HPDE6-E6E7 (cell line): ENCODE measurements around the gene C21orf58.
"Not testable (repeated sequence)": the region's sequence is repeated elsewhere in the genome, so short reads cannot be mapped to it uniquely, and the experiment has no call there.

Experiments
- DNase-seq: peaks from one replicate; pipeline ENCODE4 v3.0.0; 2011; ENCODE audit warnings: missing footprints; ENCODE audit errors: extremely low spot score

C21orf58 gene

DNA sequence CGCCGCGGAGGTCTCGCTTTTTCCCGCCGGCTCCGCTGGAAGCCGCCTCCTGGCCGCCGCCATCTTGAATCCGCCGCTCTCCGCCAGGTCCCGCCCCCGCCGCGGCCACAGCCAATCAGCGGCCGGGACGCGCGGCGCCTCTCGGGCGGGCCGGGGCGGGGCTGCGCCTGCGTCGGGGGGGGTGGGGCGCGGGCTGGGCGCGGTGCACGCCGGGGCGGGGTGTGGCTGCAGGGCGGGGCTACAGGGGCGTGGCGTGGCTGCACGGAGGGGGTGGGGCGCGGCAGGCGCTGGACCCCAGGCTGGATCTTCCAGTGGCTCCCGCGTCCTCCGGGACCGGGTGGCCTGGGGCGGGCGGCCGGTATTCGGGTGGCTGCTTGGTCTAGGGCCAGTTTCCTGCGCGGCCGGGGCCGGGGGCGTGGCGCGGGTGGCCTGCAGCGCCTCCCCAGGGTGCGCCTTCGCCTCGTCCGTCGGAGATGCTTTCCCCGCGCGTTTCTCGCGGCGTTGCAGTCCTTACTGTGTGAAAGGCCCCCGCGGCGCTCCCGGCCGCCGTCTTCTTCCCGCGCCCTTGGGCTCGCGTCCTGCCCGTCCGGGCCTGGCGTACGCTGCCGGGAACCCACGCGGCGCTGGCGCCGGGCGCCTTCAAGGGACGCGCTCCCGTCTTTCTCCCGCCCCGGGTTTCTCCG lies 861 bp upstream of the C21orf58 start:
- peak; percentile 50 for DNase-seq

- no peak for DNase-seq
Observed at GRCh38 chr21:46323227-46323709, 402 bp downstream of the C21orf58 start.

- no peak for DNase-seq
Observed at GRCh38 chr21:46322351-46323226, 1.1 kb downstream of the C21orf58 start.

DNA sequence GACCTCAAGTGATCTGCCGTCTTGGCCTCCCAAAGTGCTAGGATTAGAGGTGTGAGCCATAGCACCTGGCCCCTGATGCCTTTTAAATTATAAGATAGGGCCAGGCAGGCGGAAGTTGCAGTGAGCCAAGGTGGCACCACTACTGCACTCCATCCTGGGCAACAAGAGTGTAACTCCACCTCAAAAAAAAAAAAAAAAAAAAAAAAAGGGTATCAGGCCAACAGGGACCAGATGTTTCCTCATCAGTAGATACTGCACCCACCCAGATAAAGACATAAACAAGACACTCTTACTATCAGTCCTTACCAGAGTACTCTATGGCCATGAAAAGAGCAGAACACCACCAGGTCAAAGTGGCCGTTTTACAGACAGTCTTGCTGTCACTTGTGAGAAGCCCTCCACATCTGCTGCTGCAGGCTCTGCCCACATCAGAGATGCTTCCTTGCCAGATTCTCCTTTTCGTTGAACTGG lies 3.3 kb downstream of the C21orf58 start:
- DNase-seq, result no peak

DNA sequence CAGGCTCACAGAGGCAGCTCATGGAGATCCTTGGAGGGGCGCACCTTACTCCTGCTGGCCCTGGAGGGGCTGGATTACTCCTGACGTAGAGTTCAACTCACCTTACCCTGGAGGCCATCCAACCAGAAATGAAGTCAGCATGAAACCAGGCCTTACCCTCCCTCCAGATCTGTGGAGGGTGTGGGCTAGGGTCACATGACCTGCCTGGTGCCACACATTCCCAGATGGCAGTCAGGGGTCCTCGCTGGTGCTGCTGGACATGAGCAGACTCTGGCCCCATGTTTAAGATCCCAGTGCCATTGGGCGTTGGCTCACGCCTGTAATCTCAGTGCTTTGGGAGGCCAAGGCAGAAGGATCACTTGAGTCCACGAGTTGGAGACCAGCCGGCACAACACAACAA lies 4.5 kb downstream of the C21orf58 start:
- DNase-seq, result no peak

- no peak for DNase-seq
Observed at GRCh38 chr21:46318464-46318845, 5.2 kb downstream of the C21orf58 start.

DNA sequence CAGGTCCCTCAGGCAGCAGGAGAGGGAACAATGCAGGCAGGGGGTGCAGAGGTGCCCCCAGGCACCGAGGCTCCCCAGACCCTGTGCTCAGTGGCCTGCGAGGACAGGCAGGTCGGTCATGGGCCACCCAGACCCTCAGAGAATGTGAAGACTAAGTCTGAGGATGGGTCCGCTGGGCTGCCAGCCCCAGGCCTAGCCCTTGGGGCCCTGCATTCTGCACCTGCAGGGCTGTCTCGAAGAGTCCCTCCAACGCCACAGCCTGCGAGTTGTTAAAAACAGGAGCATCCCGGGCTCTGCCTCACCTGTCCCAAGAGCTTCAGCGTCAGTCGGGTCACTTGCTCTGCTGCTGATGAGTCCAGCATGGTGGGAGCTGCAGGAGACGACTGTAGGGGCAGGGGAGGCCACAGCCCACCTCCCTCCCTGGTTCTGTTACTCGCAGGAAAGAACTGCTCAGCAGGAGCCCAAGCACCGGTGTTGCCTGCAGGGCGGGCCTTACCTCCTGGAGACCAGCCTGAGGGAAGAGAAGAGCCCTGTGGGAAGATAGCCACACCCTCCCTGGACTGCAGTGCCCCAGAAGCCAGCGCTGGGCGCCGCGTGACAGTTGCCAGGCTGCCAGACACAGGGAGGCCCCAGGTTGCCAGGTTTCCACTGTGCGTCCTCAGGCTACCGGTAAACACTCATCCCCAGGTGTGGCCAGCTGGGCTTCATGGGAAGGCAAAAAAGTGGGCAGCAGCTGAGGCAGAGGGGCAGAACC lies 5.8 kb downstream of the C21orf58 start:
- DNase-seq, result no peak

DNA sequence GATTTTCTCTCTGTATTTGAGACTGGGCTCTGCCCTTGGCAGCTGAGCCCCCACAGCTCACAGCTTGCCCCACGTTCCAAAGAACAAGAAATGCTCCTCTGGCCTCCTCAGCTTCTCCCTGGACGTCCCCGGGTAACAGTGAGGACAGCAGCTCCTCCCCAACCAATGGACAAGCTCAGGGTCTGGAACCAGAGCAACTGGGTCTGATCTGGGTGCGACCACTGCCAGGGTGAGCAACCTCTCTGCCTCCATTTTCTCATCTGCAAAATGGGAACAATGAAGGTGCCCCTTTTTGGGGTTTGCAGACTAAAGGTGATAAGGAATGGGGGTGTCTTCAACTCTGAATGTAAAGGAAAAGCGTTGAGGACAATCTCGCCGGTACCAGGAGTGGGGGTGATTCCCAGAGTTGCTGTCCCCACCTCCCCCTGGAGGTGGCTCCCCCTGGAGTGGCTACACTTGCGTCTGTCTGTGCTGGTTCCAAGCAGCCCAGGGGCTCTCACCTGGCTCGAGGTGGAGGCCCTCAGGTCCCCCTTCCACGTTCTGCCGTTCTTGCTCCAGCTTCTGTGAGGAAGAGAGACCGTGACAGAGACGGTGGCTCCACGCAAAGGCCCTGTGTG lies 6.9 kb downstream of the C21orf58 start:
- DNase-seq, result no peak

DNA sequence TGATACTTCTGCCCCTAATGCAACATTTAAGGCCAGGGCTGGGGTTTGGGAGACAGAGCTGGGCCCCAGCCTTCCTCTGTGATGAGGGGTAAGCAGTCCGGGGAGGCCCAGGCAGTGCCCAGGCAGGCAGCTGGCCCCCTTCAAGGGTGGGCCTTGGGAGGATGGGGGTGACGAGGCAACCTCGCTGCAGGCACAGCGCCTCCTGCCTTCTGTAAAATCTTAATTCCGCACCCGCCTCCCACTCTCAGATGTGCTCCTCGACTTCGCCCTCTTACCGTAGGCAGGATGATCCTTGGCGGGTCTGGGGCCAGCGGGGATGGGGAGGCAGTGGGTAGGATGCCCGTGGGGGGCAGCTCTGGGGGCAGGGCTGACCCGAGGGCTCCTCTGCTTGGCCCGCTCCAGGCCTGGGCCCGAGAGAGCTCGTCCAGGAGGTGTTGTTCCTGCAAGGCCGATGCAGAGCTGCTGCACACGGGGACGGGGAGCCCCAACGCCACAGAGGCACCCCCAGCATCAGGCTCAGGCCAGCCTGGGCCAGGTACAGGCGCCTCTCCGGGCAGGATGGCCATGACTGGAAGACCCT lies 9.1 kb downstream of the C21orf58 start:
- no peak for DNase-seq

GRCh38 chr21:46312949-46313348 lies 10.7 kb downstream of the C21orf58 start:
- no peak for DNase-seq

DNA sequence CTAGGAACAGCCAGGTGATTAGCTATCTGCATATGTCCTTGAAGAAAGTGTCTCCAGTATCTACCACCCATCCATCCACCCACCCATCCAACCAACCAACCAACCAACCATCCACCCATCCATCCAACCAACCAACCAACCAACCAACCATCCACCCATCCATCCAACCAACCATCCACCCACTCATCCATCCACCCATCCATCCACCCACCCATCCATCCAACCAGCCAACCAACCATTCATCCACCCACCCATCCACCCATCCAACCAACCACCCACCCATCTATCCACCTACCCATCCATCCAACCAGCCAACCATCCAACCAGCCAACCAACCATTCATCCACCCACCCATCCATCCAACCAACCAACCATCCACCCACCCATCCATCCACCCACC lies 12.1 kb downstream of the C21orf58 start:
- DNase-seq, result no peak

DNA sequence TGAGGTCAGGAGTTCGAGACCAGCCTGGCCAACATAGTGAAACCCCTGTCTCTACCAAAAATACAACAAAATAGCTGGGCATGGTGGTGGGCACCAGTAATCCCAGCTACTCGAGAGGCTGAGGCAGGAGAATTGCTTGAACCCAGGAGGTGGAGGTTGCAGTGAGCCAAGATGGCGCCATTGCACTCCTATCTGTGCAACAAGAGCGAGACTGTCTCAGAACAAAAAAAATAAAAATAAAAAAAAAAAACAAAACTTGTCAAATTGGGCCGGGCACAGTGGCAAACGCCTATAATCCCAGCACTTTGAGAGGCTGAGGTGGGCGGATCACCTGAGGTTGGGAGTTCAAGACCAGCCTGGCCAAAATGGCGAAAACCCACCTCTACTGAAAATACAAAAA lies 13.4 kb downstream of the C21orf58 start:
- not testable (repeated sequence) for DNase-seq

- no peak for DNase-seq
Observed at GRCh38 chr21:46308431-46308830, 15.2 kb downstream of the C21orf58 start.

DNA sequence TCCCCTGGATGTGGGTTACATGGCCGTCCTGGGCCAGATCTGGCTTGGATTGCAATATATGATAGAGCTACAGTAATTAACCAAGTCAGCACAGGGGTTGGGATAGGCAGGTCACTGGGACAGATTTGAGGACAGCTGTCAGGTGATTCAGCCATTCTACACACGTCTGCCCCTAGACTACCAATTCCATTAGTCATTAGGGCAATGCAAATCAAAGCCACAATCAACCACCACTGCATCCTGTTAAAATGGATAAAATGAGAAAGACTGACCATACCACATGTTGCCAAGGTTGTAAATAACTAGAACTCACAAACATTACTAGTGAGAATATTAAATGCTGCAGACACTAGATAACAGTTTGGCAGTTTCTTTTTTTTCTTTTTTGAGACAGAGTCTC lies 16.0 kb downstream of the C21orf58 start:
- no peak for DNase-seq

GRCh38 chr21:46304955-46305354 lies 18.7 kb downstream of the C21orf58 start:
- no peak for DNase-seq

DNA sequence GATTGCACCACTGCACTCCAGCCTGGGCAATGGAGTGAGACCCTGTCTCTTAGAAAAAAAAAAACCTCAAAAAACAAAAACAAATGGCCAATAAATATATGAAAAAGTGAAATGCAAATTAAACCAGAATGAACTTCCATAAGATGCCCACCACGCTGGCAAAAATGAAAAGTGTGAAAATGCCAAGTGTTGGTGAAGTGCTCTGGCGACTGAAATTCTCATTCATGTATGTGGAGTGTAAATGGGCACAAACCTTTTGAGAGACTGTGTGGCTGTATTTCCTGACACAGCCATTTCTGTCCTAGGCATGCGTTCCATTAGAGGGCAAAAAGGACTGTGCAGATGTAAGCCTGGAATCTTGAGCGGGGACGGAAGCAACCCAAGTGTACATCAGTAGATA lies 19.2 kb downstream of the C21orf58 start:
- no peak for DNase-seq

DNA sequence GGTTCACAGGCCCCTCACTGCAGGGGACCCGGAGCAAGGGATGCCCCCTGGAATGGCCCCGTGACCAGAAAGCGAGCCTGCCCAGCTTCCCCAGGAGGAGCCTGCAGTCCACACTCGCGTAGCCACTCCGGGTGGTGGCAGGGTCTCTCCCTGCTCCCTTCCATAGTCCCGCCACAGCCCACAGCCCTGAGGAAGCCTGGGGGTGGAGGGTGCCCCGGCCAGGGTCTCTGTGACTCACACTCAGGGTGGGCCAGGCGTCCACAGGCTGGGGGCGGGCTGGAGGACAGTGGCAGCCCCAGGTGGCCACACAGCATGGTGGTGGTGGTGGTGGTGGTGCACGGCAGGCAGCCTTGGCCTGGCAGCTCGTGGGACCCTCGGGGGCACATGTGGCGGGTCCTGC lies 21.9 kb downstream of the C21orf58 start:
- no peak for DNase-seq

- no peak for DNase-seq
Observed at GRCh38 chr21:46299167-46299566, 24.5 kb downstream of the C21orf58 start.

GRCh38 chr21:46297338-46298271 lies 26.1 kb downstream of the C21orf58 start:
- DNase-seq, result no peak
